ENCODE data around the gene KCTD16.

- TF ChIP-seq CTCF (IDR thresholded peaks at IDR 0.05; ENCODE audit: poor library complexity), result no peak
- TF ChIP-seq EZH2phosphoT487 (IDR thresholded peaks at IDR 0.05; ENCODE audit: low read depth, severe bottlenecking, unreplicated experiment), result no peak
These were observed 139.9 kb downstream of the KCTD16 start for GRCh38 chr5:144310621-144311020.
